Liver (tissue), 3 donors: ENCODE data around the gene GADL1.

ENCODE experiments used
- ATF3 ChIP-seq: IDR thresholded peaks from 2 replicates; pipeline ENCODE4 v1.6.1; 2016; ENCODE audit warnings: antibody characterized with exemption
- CTCF ChIP-seq: fragments of 150-350 bp; IDR thresholded peaks from 2 replicates; pipeline ENCODE4 v1.5.1; 2017; ENCODE audit warnings: improper control_type of control experiment, low read depth, low read length; ENCODE audit not compliant: missing input control
- EGR1 ChIP-seq, 2 donors: IDR thresholded peaks; 2 replicates each; pipeline ENCODE4 v1.6.1; 2016 to 2018; ENCODE audit warnings: antibody characterized with exemption in 2 of 2, low read depth in 2 of 2
- FOXA2 ChIP-seq: IDR thresholded peaks from 2 replicates; pipeline ENCODE4 v1.6.1; 2016; ENCODE audit warnings: antibody characterized with exemption
- GABPA ChIP-seq, 2 donors: IDR thresholded peaks in 1 of 2; conservative IDR thresholded peaks in 1 of 2; 2 replicates each; pipeline ENCODE4 v1.6.1; 2016; ENCODE audit warnings: antibody characterized with exemption in 2 of 2, mild to moderate bottlenecking in 1 of 2, moderate library complexity in 1 of 2
- HNF4A ChIP-seq, 2 donors: conservative IDR thresholded peaks; 2 replicates each; pipeline ENCODE4 v1.6.1; 2016; ENCODE audit warnings: antibody characterized with exemption in 2 of 2, mild to moderate bottlenecking in 2 of 2
- MAX ChIP-seq: IDR thresholded peaks from 2 replicates; pipeline ENCODE4 v1.6.1; 2016; ENCODE audit warnings: antibody characterized with exemption
- RAD21 ChIP-seq, 2 donors: IDR thresholded peaks; 2 replicates each; pipeline ENCODE4 v1.6.1; 2016; ENCODE audit warnings: antibody characterized with exemption in 2 of 2, mild to moderate bottlenecking in 2 of 2
- REST ChIP-seq: IDR thresholded peaks from 2 replicates; pipeline ENCODE4 v1.6.1; 2016; ENCODE audit warnings: antibody characterized with exemption, mild to moderate bottlenecking
- RXRA ChIP-seq, 2 donors: IDR thresholded peaks; 2 replicates each; pipeline ENCODE4 v1.6.1; 2017 to 2018; ENCODE audit warnings: antibody characterized with exemption in 2 of 2, mild to moderate bottlenecking in 1 of 2
- SP1 ChIP-seq: IDR thresholded peaks from 2 replicates; pipeline ENCODE4 v1.6.1; 2018; ENCODE audit warnings: antibody characterized with exemption, mild to moderate bottlenecking
- TAF1 ChIP-seq: conservative IDR thresholded peaks from 2 replicates; pipeline ENCODE4 v1.6.1; 2016; ENCODE audit warnings: antibody characterized with exemption, mild to moderate bottlenecking
- YY1 ChIP-seq: IDR thresholded peaks from 2 replicates; pipeline ENCODE4 v1.6.1; 2016; ENCODE audit warnings: antibody characterized with exemption, mild to moderate bottlenecking
- ZBTB33 ChIP-seq: IDR thresholded peaks from 2 replicates; pipeline ENCODE4 v1.6.1; 2016; ENCODE audit warnings: antibody characterized with exemption
- donor health status: healthy.
- donor health status: healthy.

- TF ChIP-seq CTCF = no peak
- no peak for TF ChIP-seq GABPA (IDR thresholded peaks at IDR 0.05 in 1 of 2, conservative IDR thresholded peaks at IDR 0.05 in 1 of 2)
- TF ChIP-seq EGR1 (IDR thresholded peaks at IDR 0.05; ENCODE audit: low read depth in 2 of 2) = no peak
- no peak for TF ChIP-seq SP1
- TF ChIP-seq HNF4A (conservative IDR thresholded peaks at IDR 0.05) = no peak
- TF ChIP-seq YY1 = no peak
- TF ChIP-seq RAD21 (IDR thresholded peaks at IDR 0.05) = no peak
- TF ChIP-seq MAX = no peak
- no peak for TF ChIP-seq REST
- TF ChIP-seq FOXA2 = no peak
- TF ChIP-seq TAF1 = no peak
- TF ChIP-seq ZBTB33 = no peak
- TF ChIP-seq RXRA (IDR thresholded peaks at IDR 0.05) = no peak
- TF ChIP-seq ATF3 = no peak
Observed at GRCh38 chr3:30698549-30698948, 195.9 kb downstream of the GADL1 start.
